SU-DHL-6 (cell line): ENCODE measurements around the gene MAPK11.

Experiments used
- H2AFZ ChIP-seq: fragments of 200-600 bp; sonication (generic); 2 replicates; pipeline ENCODE4 v1.6.1; 2014; ENCODE audit warnings: low read depth, mild to moderate bottlenecking, moderate library complexity, mixed read lengths, antibody characterized with exemption, low read length; ENCODE audit not compliant: severe bottlenecking
- H3F3A ChIP-seq: fragments of 200-600 bp; shearing (Covaris generic); 2 replicates; pipeline ENCODE4 v1.6.0; 2016; ENCODE audit warnings: antibody characterized with exemption, mild to moderate bottlenecking; ENCODE audit not compliant: insufficient read depth
- H3K27ac ChIP-seq: fragments of 200-600 bp; sonication (generic); 2 replicates; pipeline ENCODE4 v1.5.1; 2016; ENCODE audit warnings: low read depth, mild to moderate bottlenecking, low read length, moderate library complexity, mixed read lengths
- H3K27me3 ChIP-seq: fragments of 200-600 bp; sonication (generic), shearing (Covaris generic); 2 replicates; pipeline ENCODE4 v1.6.0; 2014; ENCODE audit warnings: mild to moderate bottlenecking, low read length
- H3K36me3 ChIP-seq: fragments of 200-600 bp; sonication (generic); 2 replicates; pipeline ENCODE4 v1.6.1; 2014; ENCODE audit warnings: mild to moderate bottlenecking, low read length, mixed read lengths
- H3K4me2 ChIP-seq: fragments of 300-600, 200-600 bp; shearing (Covaris generic), sonication (generic); 2 replicates; pipeline ENCODE4 v1.6.0; 2014; ENCODE audit warnings: low read length, low read depth, mild to moderate bottlenecking; ENCODE audit not compliant: poor library complexity, severe bottlenecking
- H3K4me3 ChIP-seq: fragments of 200-600 bp; sonication (generic); 2 replicates; pipeline ENCODE4 v1.5.1; 2014; ENCODE audit warnings: antibody characterized with exemption, low read length, mild to moderate bottlenecking, mixed read lengths; ENCODE audit not compliant: insufficient read depth, poor library complexity, severe bottlenecking
- H3K79me2 ChIP-seq: fragments of 200-600 bp; sonication (generic); 2 replicates; pipeline ENCODE4 v1.6.1; 2014; ENCODE audit warnings: mild to moderate bottlenecking, low read length, moderate library complexity; ENCODE audit not compliant: insufficient read depth
- H3K9ac ChIP-seq: fragments of 200-600 bp; sonication (generic); 2 replicates; pipeline ENCODE4 v1.7.0; 2014; ENCODE audit warnings: mild to moderate bottlenecking, low read length
- H3K9me2 ChIP-seq: fragments of 200-600 bp; sonication (generic); replicated peaks from 2 replicates; pipeline ENCODE4 v1.6.1; 2014; ENCODE audit warnings: low read length; ENCODE audit not compliant: insufficient read depth
- H3K9me3 ChIP-seq: fragments of 200-600 bp; sonication (generic); 2 replicates; pipeline ENCODE4 v1.6.1; 2014; ENCODE audit warnings: low read length, mixed read lengths; ENCODE audit not compliant: insufficient read depth
- H4K20me1 ChIP-seq: fragments of 200-600 bp; sonication (generic); 2 replicates; pipeline ENCODE4 v1.6.1; 2014; ENCODE audit warnings: low read depth, mild to moderate bottlenecking, antibody characterized with exemption, low read length, moderate library complexity, mixed read lengths
- CTCF ChIP-seq: fragments of 200-600 bp; sonication (generic); IDR thresholded peaks from one replicate; pipeline ENCODE4 v1.5.1; 2017; ENCODE audit warnings: antibody characterized with exemption, mild to moderate bottlenecking, low read length, moderate library complexity; ENCODE audit not compliant: insufficient read depth, poor library complexity, severe bottlenecking
- EZH2phosphoT487 ChIP-seq: fragments of 200-600 bp; sonication (generic), shearing (Covaris generic); conservative IDR thresholded peaks from 2 replicates; pipeline ENCODE4 v1.6.1; 2018; ENCODE audit warnings: mild to moderate bottlenecking, antibody characterized with exemption, low read length, moderate library complexity, mixed read lengths

The MAPK11 gene

GRCh38 chr22:50305923-50306566, 35.9 kb upstream of the MAPK11 start:
- H3K27ac ChIP-seq, result peak overlapping the region; percentile 97
- H3F3A ChIP-seq, result peaks cover 46% of the 10 kb centered on the region
- no peaks in the 10 kb centered on the region for H4K20me1 ChIP-seq
- peak overlapping the region; percentile 74 for H3K4me2 ChIP-seq
- no peaks in the 10 kb centered on the region for H3K9me3 ChIP-seq
- H3K9ac ChIP-seq, result peak overlapping the region; percentile 65
- H3K9me2 ChIP-seq, result no peaks in the 10 kb centered on the region
- TF ChIP-seq CTCF (no peak), EZH2phosphoT487 (no peak)
- H2AFZ ChIP-seq, result no peak overlapping the region
- H3K79me2 ChIP-seq, result no peaks in the 10 kb centered on the region
- no peaks in the 10 kb centered on the region for H3K27me3 ChIP-seq
- H3K4me3 ChIP-seq, result peak overlapping the region; percentile 54
- no peaks in the 10 kb centered on the region for H3K36me3 ChIP-seq

- no peak overlapping the region for H2AFZ ChIP-seq
- H3K36me3 ChIP-seq, result no peaks in the 10 kb centered on the region
- H3K9me2 ChIP-seq, result no peaks in the 10 kb centered on the region
- H4K20me1 ChIP-seq, result no peaks in the 10 kb centered on the region
- H3K9me3 ChIP-seq, result no peaks in the 10 kb centered on the region
- no peak overlapping the region for H3K4me3 ChIP-seq
- peak overlapping the region; percentile 74 for H3K4me2 ChIP-seq
- H3K79me2 ChIP-seq, result no peaks in the 10 kb centered on the region
- H3F3A ChIP-seq, result peaks cover 46% of the 10 kb centered on the region
- no peaks in the 10 kb centered on the region for H3K27me3 ChIP-seq
- TF ChIP-seq EZH2phosphoT487 (no peak), CTCF (no peak)
- peak overlapping the region; percentile 65 for H3K9ac ChIP-seq
- peak overlapping the region; percentile 97 for H3K27ac ChIP-seq
Observed at GRCh38 chr22:50305393-50305922, 35.3 kb upstream of the MAPK11 start.

GRCh38 chr22:50304528-50305392, 34.6 kb upstream of the MAPK11 start:
- Histone ChIP-seq H3K79me2 (no peaks in the 10 kb centered on the region), H4K20me1 (no peaks in the 10 kb centered on the region), H3F3A (peaks cover 46% of the 10 kb centered on the region), H3K9me3 (no peaks in the 10 kb centered on the region), H3K4me3 (no peak overlapping the region), H3K27ac (peak overlapping the region; percentile 97), H3K9me2 (no peaks in the 10 kb centered on the region), H2AFZ (no peak overlapping the region), H3K27me3 (no peaks in the 10 kb centered on the region), H3K9ac (peak overlapping the region; percentile 65), H3K36me3 (no peaks in the 10 kb centered on the region), H3K4me2 (peak overlapping the region; percentile 74)
- no peak for TF ChIP-seq EZH2phosphoT487
- TF ChIP-seq CTCF, result no peak
